Measurements from ENCODE around the gene ZDHHC7. TPM values are rescaled to one million over a fixed set of nuclear protein-coding genes. Genes with fewer than 3 reads are reported as not detected.

ZDHHC7 gene
- total RNA-seq, 2 experiments from 2014 or later, result 39.8 to 44.6 TPM

- no peaks in the 10 kb centered on the region for H3K36me3 Mint-ChIP-seq (ENCODE audit: low read depth)
- H3K27ac Mint-ChIP-seq, result no peak overlapping the region
- Histone ChIP-seq H3K36me3 (ENCODE audit: insufficient read depth, low read length) (no peaks in the 10 kb centered on the region), H3K4me1 (ENCODE audit: insufficient read depth, low read length) (peaks cover 2% of the 10 kb centered on the region), H3K4me3 (ENCODE audit: low read length) (no peak overlapping the region), H3K27ac (ENCODE audit: low read depth in 1 of 2, low read length in 2 of 2) (no peak overlapping the region), H3K27me3 (ENCODE audit: control insufficient read depth in 1 of 2, insufficient read depth in 2 of 2, low read length in 2 of 2) (no peaks in the 10 kb centered on the region), H3K9me3 (ENCODE audit: control insufficient read depth in 1 of 2, insufficient read depth in 1 of 2, low read length in 2 of 2) (no peaks in the 10 kb centered on the region)
- H3K4me1 Mint-ChIP-seq (ENCODE audit: low read depth), result no peaks in the 10 kb centered on the region
- peaks cover 5% of the 10 kb centered on the region for H3K27me3 Mint-ChIP-seq
- intact Hi-C loops (cut with DNase I, micrococcal nuclease), result no loop called here
- ATAC-seq (ENCODE audit: poor library complexity) (no peak), DNase-seq (no peak)
- no peaks in the 10 kb centered on the region for H3K9me3 Mint-ChIP-seq
- ChIA-PET CTCF (no interaction called here), POLR2A (no interaction called here)
- TF ChIP-seq, protein P1, sequence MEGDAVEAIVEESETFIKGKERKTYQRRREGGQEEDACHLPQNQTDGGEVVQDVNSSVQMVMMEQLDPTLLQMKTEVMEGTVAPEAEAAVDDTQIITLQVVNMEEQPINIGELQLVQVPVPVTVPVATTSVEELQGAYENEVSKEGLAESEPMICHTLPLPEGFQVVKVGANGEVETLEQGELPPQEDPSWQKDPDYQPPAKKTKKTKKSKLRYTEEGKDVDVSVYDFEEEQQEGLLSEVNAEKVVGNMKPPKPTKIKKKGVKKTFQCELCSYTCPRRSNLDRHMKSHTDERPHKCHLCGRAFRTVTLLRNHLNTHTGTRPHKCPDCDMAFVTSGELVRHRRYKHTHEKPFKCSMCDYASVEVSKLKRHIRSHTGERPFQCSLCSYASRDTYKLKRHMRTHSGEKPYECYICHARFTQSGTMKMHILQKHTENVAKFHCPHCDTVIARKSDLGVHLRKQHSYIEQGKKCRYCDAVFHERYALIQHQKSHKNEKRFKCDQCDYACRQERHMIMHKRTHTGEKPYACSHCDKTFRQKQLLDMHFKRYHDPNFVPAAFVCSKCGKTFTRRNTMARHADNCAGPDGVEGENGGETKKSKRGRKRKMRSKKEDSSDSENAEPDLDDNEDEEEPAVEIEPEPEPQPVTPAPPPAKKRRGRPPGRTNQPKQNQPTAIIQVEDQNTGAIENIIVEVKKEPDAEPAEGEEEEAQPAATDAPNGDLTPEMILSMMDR (IDR thresholded peaks at IDR 0.05), result no peak
- no peak overlapping the region for H3K4me3 Mint-ChIP-seq
Observed at GRCh38 chr16:84963066-84963465, 48.3 kb downstream of the ZDHHC7 start.

GRCh38 chr16:84960942-84961341 is 50.4 kb downstream of the ZDHHC7 start:
- H3K27me3 ChIP-seq (ENCODE audit: control insufficient read depth in 1 of 2, insufficient read depth in 2 of 2, low read length in 2 of 2), result no peaks in the 10 kb centered on the region
- DNase-seq (no peak), ATAC-seq (ENCODE audit: poor library complexity) (no peak)
- TF ChIP-seq, protein P1 (IDR thresholded peaks at IDR 0.05), result no peak
- H3K4me3 ChIP-seq (ENCODE audit: low read length), result no peak overlapping the region
- ChIA-PET POLR2A (no interaction called here), CTCF (no interaction called here)
- Mint-ChIP-seq H3K36me3 (ENCODE audit: low read depth) (no peaks in the 10 kb centered on the region), H3K27ac (no peak overlapping the region), H3K4me3 (no peak overlapping the region), H3K9me3 (no peaks in the 10 kb centered on the region), H3K27me3 (peaks cover 5% of the 10 kb centered on the region), H3K4me1 (ENCODE audit: low read depth) (no peaks in the 10 kb centered on the region)
- intact Hi-C loops (cut with DNase I, micrococcal nuclease), result no loop called here
- no peaks in the 10 kb centered on the region for H3K9me3 ChIP-seq (ENCODE audit: control insufficient read depth in 1 of 2, insufficient read depth in 1 of 2, low read length in 2 of 2)
- H3K4me1 ChIP-seq (ENCODE audit: insufficient read depth, low read length), result peaks cover 2% of the 10 kb centered on the region
- no peak overlapping the region for H3K27ac ChIP-seq (ENCODE audit: low read depth in 1 of 2, low read length in 2 of 2)
- H3K36me3 ChIP-seq (ENCODE audit: insufficient read depth, low read length), result no peaks in the 10 kb centered on the region

GRCh38 chr16:84959784-84960417 is 51.4 kb downstream of the ZDHHC7 start:
- H3K4me1 Mint-ChIP-seq (ENCODE audit: low read depth), result no peaks in the 10 kb centered on the region
- H3K27ac ChIP-seq (ENCODE audit: low read depth in 1 of 2, low read length in 2 of 2), result no peak overlapping the region
- DNase-seq, result no peak
- H3K36me3 ChIP-seq (ENCODE audit: insufficient read depth, low read length), result no peaks in the 10 kb centered on the region
- no peaks in the 10 kb centered on the region for H3K9me3 Mint-ChIP-seq
- TF ChIP-seq, protein P1 (IDR thresholded peaks at IDR 0.05), result no peak
- H3K9me3 ChIP-seq (ENCODE audit: control insufficient read depth in 1 of 2, insufficient read depth in 1 of 2, low read length in 2 of 2), result no peaks in the 10 kb centered on the region
- no peak overlapping the region for H3K4me3 ChIP-seq (ENCODE audit: low read length)
- peaks cover 5% of the 10 kb centered on the region for H3K27me3 Mint-ChIP-seq
- CTCF ChIA-PET, result no interaction called here
- H3K4me3 Mint-ChIP-seq, result no peak overlapping the region
- H3K36me3 Mint-ChIP-seq (ENCODE audit: low read depth), result no peaks in the 10 kb centered on the region
- intact Hi-C loops (cut with DNase I, micrococcal nuclease), result no loop called here
- H3K27ac Mint-ChIP-seq, result no peak overlapping the region
- POLR2A ChIA-PET, result no interaction called here
- H3K4me1 ChIP-seq (ENCODE audit: insufficient read depth, low read length), result peaks cover 2% of the 10 kb centered on the region
- peaks cover 0 to 2% of the 10 kb centered on the region in 2 experiments for H3K27me3 ChIP-seq (ENCODE audit: control insufficient read depth in 1 of 2, insufficient read depth in 2 of 2, low read length in 2 of 2)
- no peak for ATAC-seq (ENCODE audit: poor library complexity)

Measured in CD4-positive, alpha-beta T cell (primary cell).